H1 (cell line): ENCODE data around the gene ALK. TPM values are rescaled to one million over a fixed set of nuclear protein-coding genes. Genes with fewer than 3 reads are reported as not detected.
A peak's percentile ranks its signal among the peaks of the same experiment; 100 is the strongest.

Source experiments
- CTCF ChIA-PET: fragments of 300-600 bp; sonication (Branson Sonifier 250); formaldehyde crosslinking; loops from one replicate; lab custom pipeline; 2021; ENCODE audit not compliant: partially characterized antibody; lab: Charles Lee
- POLR2A ChIA-PET: fragments of 300-600 bp; sonication (Branson Sonifier 250); formaldehyde crosslinking; loops from one replicate; lab custom pipeline; 2021; ENCODE audit warnings: inconsistent platforms; ENCODE audit not compliant: partially characterized antibody; lab: Charles Lee
- DNase-seq, 2 experiments: peaks; one replicate each; pipeline versions ENCODE4 v3.0.0 to v3.0.0-alpha.2; 2010 to 2022; ENCODE audit warnings: low spot score in 2 of 2, low read depth in 1 of 2, mixed read lengths in 1 of 2
- FAIRE-seq: peaks from 2 replicates; lab custom pipeline; 2011; peaks lifted over from hg19 to GRCh38; lab: Jason Lieb, UNC
- H2AFZ ChIP-seq: 2 replicates; pipeline ENCODE4 v1.8.1; 2012; ENCODE audit warnings: low read length, inconsistent platforms
- H2AK5ac ChIP-seq: 2 replicates; pipeline ENCODE4 v1.6.1; 2013; ENCODE audit warnings: low read depth, low read length
- H2BK120ac ChIP-seq: replicated peaks from 2 replicates; pipeline ENCODE3; 2013; ENCODE audit warnings: low read depth, low read length, inconsistent platforms
- H2BK12ac ChIP-seq: 2 replicates; pipeline ENCODE4 v1.6.1; 2013; ENCODE audit warnings: low read depth, low read length
- H2BK15ac ChIP-seq: 2 replicates; pipeline ENCODE4 v1.6.1; 2013; ENCODE audit warnings: low read length
- H2BK20ac ChIP-seq: 2 replicates; pipeline ENCODE4 v1.6.1; 2013; ENCODE audit warnings: low read length
- H2BK5ac ChIP-seq: 2 replicates; pipeline ENCODE4 v1.6.1; 2013; ENCODE audit warnings: low read depth, low read length
- H3K14ac ChIP-seq: 2 replicates; pipeline ENCODE4 v1.6.1; 2013; ENCODE audit warnings: inconsistent platforms; ENCODE audit not compliant: insufficient read length
- H3K18ac ChIP-seq: 2 replicates; pipeline ENCODE4 v1.6.1; 2013; ENCODE audit warnings: low read length; ENCODE audit errors: extremely low read depth
- H3K23ac ChIP-seq: 2 replicates; pipeline ENCODE4 v1.6.1; 2013; ENCODE audit warnings: inconsistent platforms; ENCODE audit not compliant: insufficient read length
- H3K23me2 ChIP-seq: 2 replicates; pipeline ENCODE4 v1.6.1; 2013; ENCODE audit warnings: low read depth, low read length
- H3K27ac ChIP-seq: 2 replicates; pipeline ENCODE4 v1.6.1; 2011; ENCODE audit warnings: low read depth, low read length, inconsistent platforms
- H3K27me3 ChIP-seq, 4 experiments: replicated peaks in 1 of 4; 1 replicate in 1 of 4; 2 replicates in 3 of 4; pipeline versions ENCODE4 v1.6.1 to v1.8.1; 2011 to 2013; ENCODE audit warnings: low read length in 3 of 4, mild to moderate bottlenecking in 3 of 4, inconsistent platforms in 2 of 4, mixed read lengths in 2 of 4, moderate library complexity in 1 of 4; ENCODE audit not compliant: control insufficient read depth in 3 of 4, insufficient read depth in 3 of 4; ENCODE audit errors: extremely low read depth in 1 of 4
- H3K36me3 ChIP-seq, 4 experiments: 2 replicates each; pipeline versions ENCODE4 v1.6.1 to v1.8.1; 2011 to 2013; ENCODE audit warnings: mild to moderate bottlenecking in 4 of 4, low read length in 3 of 4, moderate library complexity in 2 of 4, control low read depth in 1 of 4, inconsistent platforms in 1 of 4; ENCODE audit not compliant: insufficient read depth in 4 of 4, control insufficient read depth in 2 of 4
- H3K4ac ChIP-seq: replicated peaks from 2 replicates; pipeline ENCODE3; 2013; ENCODE audit warnings: low read length, low read depth, mixed read lengths, inconsistent platforms; ENCODE audit not compliant: insufficient read length
- H3K4me1 ChIP-seq, 4 experiments: replicated peaks in 1 of 4; 1 replicate in 1 of 4; 2 replicates in 3 of 4; pipeline versions ENCODE4 v1.6.1 to v1.8.1; 2011 to 2013; ENCODE audit warnings: low read length in 3 of 4, inconsistent platforms in 2 of 4, mixed read lengths in 1 of 4; ENCODE audit not compliant: insufficient read depth in 4 of 4, control insufficient read depth in 3 of 4
- H3K4me2 ChIP-seq, 2 experiments: 2 replicates each; pipeline versions ENCODE4 v1.6.1 to v1.8.1; 2011 to 2013; ENCODE audit warnings: low read depth in 2 of 2, low read length in 2 of 2, control low read depth in 1 of 2, inconsistent platforms in 1 of 2, mild to moderate bottlenecking in 1 of 2; ENCODE audit not compliant: insufficient read depth in 1 of 2
- H3K4me3 ChIP-seq, 4 experiments: fragments of 200-600, 300-600 bp in 1 of 4; sonication (generic), shearing (Covaris generic), sonication (Bioruptor Twin) in 1 of 4; 2 replicates each; pipeline versions ENCODE4 v1.5.1 to v1.8.1; 2011 to 2016; ENCODE audit warnings: low read length in 4 of 4, low read depth in 3 of 4, control low read depth in 2 of 4, inconsistent platforms in 2 of 4, mild to moderate bottlenecking in 2 of 4, mixed read lengths in 1 of 4, moderate library complexity in 1 of 4; ENCODE audit not compliant: insufficient read depth in 2 of 4; ENCODE audit errors: extremely low read depth in 1 of 4
- H3K56ac ChIP-seq: replicated peaks from 2 replicates; pipeline ENCODE3; 2013; ENCODE audit warnings: low read depth, mild to moderate bottlenecking, mixed read lengths, low read length, inconsistent platforms; ENCODE audit not compliant: insufficient read length
- H3K79me1 ChIP-seq: 2 replicates; pipeline ENCODE4 v1.6.1; 2013; ENCODE audit warnings: low read depth, low read length, control low read depth
- H3K79me2 ChIP-seq, 2 experiments: 2 replicates each; pipeline versions ENCODE4 v1.6.1 to v1.8.1; 2012 to 2013; ENCODE audit warnings: low read length in 2 of 2, mild to moderate bottlenecking in 2 of 2, inconsistent platforms in 1 of 2; ENCODE audit not compliant: insufficient read depth in 2 of 2, control insufficient read depth in 1 of 2
- H3K9ac ChIP-seq, 4 experiments: replicated peaks in 1 of 4; 1 replicate in 1 of 4; 2 replicates in 3 of 4; pipeline versions ENCODE4 v1.6.1 to v1.8.1; 2011 to 2013; ENCODE audit warnings: low read depth in 3 of 4, low read length in 3 of 4, control low read depth in 2 of 4, mild to moderate bottlenecking in 2 of 4, moderate library complexity in 2 of 4, inconsistent platforms in 1 of 4; ENCODE audit errors: extremely low read depth in 1 of 4
- H3K9me3 ChIP-seq, 2 experiments: 2 replicates each; pipeline versions ENCODE4 v1.6.1 to v1.8.1; 2012 to 2013; ENCODE audit warnings: mild to moderate bottlenecking in 2 of 2, moderate library complexity in 2 of 2, control low read depth in 1 of 2, inconsistent platforms in 1 of 2, low read depth in 1 of 2, low read length in 1 of 2, mixed read lengths in 1 of 2; ENCODE audit not compliant: insufficient read depth in 2 of 2
- H4K20me1 ChIP-seq, 2 experiments: replicated peaks in 1 of 2; 2 replicates each; pipeline versions ENCODE3 to v1.8.1; 2011 to 2013; ENCODE audit warnings: inconsistent platforms in 2 of 2, low read length in 2 of 2, mild to moderate bottlenecking in 1 of 2; ENCODE audit not compliant: insufficient read depth in 2 of 2, control insufficient read depth in 1 of 2
- H4K5ac ChIP-seq: 2 replicates; pipeline ENCODE4 v1.6.1; 2013; ENCODE audit warnings: low read length, low read depth, mixed read lengths, inconsistent platforms; ENCODE audit not compliant: insufficient read length
- H4K8ac ChIP-seq: 2 replicates; pipeline ENCODE4 v1.8.0; 2013; ENCODE audit warnings: mild to moderate bottlenecking, moderate library complexity, low read length, inconsistent platforms; ENCODE audit not compliant: insufficient read depth; ENCODE audit errors: extremely low read depth
- H4K91ac ChIP-seq: replicated peaks from 2 replicates; pipeline ENCODE3; 2013; ENCODE audit warnings: low read length, mixed read lengths, inconsistent platforms; ENCODE audit not compliant: insufficient read length
- CEBPB ChIP-seq: IDR thresholded peaks from 2 replicates; pipeline ENCODE4 v1.6.1; 2012; ENCODE audit warnings: low read depth, low read length
- CREB1 ChIP-seq: IDR thresholded peaks from 2 replicates; pipeline ENCODE4 v1.6.1; 2012; ENCODE audit warnings: inconsistent platforms
- CTBP2 ChIP-seq: IDR thresholded peaks from 2 replicates; pipeline ENCODE4 v1.7.0; 2011; ENCODE audit warnings: borderline replicate concordance, mild to moderate bottlenecking, moderate library complexity, mixed read lengths, low read length; ENCODE audit not compliant: insufficient read depth, insufficient read length
- HDAC2 ChIP-seq, 2 experiments: fragments of 300-600 bp in 1 of 2; sonication (generic) in 1 of 2; IDR thresholded peaks; 2 replicates each; pipeline ENCODE4 v1.6.1; 2011 to 2012; ENCODE audit warnings: low read depth in 2 of 2, low read length in 2 of 2, mild to moderate bottlenecking in 2 of 2, moderate library complexity in 2 of 2, borderline replicate concordance in 1 of 2, inconsistent platforms in 1 of 2
- PHF8 ChIP-seq: fragments of 200-600 bp; sonication (generic); conservative IDR thresholded peaks from 2 replicates; pipeline ENCODE4 v1.7.1; 2012; ENCODE audit warnings: low read depth, mild to moderate bottlenecking, inconsistent platforms, low read length, moderate library complexity
- POU5F1 ChIP-seq: IDR thresholded peaks from 2 replicates; pipeline ENCODE4 v1.6.1; 2011; ENCODE audit warnings: low read depth, mild to moderate bottlenecking, low read length, moderate library complexity
- RBBP5 ChIP-seq: IDR thresholded peaks from 2 replicates; pipeline ENCODE4 v1.7.1; 2012; ENCODE audit warnings: low read depth, mild to moderate bottlenecking, inconsistent platforms, low read length, moderate library complexity, borderline replicate concordance
- RNF2 ChIP-seq: fragments of 200-900, 300-1000 bp; sonication (generic); IDR thresholded peaks from 2 replicates; pipeline ENCODE4 v1.7.1; 2016; ENCODE audit warnings: borderline replicate concordance, low read depth, mild to moderate bottlenecking, antibody characterized with exemption, low read length; ENCODE audit not compliant: poor library complexity, severe bottlenecking; ENCODE audit errors: missing control alignments
- SIRT6 ChIP-seq: IDR thresholded peaks from one replicate; pipeline ENCODE4 v1.7.1; 2012; ENCODE audit warnings: low read length, inconsistent platforms
- SP1 ChIP-seq: IDR thresholded peaks from 2 replicates; pipeline ENCODE4 v1.6.1; 2011; ENCODE audit warnings: low read depth, low read length
- TAF1 ChIP-seq: IDR thresholded peaks from 2 replicates; pipeline ENCODE4 v1.6.1; 2011; ENCODE audit warnings: mild to moderate bottlenecking, low read depth, low read length
- TEAD4 ChIP-seq: IDR thresholded peaks from 2 replicates; pipeline ENCODE4 v1.6.1; 2012; ENCODE audit warnings: low read depth, low read length, inconsistent platforms, mixed read lengths
- YY1 ChIP-seq: IDR thresholded peaks from 2 replicates; pipeline ENCODE4 v1.6.1; 2011; ENCODE audit warnings: low read depth, mild to moderate bottlenecking, low read length
- WGBS, 2 experiments: shearing (Covaris generic) in 1 of 2; methylation state at CpG; one replicate each; pipeline versions ENCODE4 v1.1.6 to v1.1.7; 2013 to 2015; ENCODE audit warnings: low lambda C conversion rate in 2 of 2, mixed read lengths in 2 of 2, inconsistent platforms in 1 of 2, low coverage in 1 of 2, missing lambda C conversion rate in 1 of 2; ENCODE audit not compliant: insufficient replicate concordance in 2 of 2, insufficient coverage in 1 of 2, insufficient read length in 1 of 2; ENCODE audit errors: extremely low coverage in 1 of 2, missing lambda C conversion rate in 1 of 2; 5-methylcytosine and 5-hydroxymethylcytosine counted together
- polyA plus RNA-seq, 7 experiments: library from polyadenylated mRNA; depleted of rRNA in 3 of 7; stranded (reverse) in 5 of 7; unstranded in 2 of 7; fragments of >200 nt in 5 of 7; fragments of 200-250 nt in 2 of 7; gene quantifications; 1 replicate in 5 of 7; 2 replicates in 1 of 7; 4 replicates in 1 of 7; pipeline versions ENCODE4 v1.2.1 to v1.2.3, GENCODE V29; 2011 to 2013; ENCODE audit warnings: missing spikeins in 2 of 7, mixed read lengths in 2 of 7
- total RNA-seq: library from RNA; stranded (reverse); fragmentation: NEBNext Ultra II Directional; extraction: Animal tissue kit (Norgen Biotek cat#: 25700); gene quantifications from 2 replicates; pipeline ENCODE4 v1.2.1, GENCODE V29; 2021

ALK gene
- total and polyA plus RNA-seq, 2 of the 8 experiments (the other 6 are each of a cell fraction or from before 2014, with no cell fraction given): 0.02 to 0.09 TPM

- no peak overlapping the region for H2AK5ac ChIP-seq
- H3K14ac ChIP-seq: no peak overlapping the region
- H3K79me1 ChIP-seq: no peaks in the 10 kb centered on the region
- H3K27ac ChIP-seq: no peak overlapping the region
- H3K4me2 ChIP-seq: no peak overlapping the region
- H3K79me2 ChIP-seq: no peaks in the 10 kb centered on the region
- no peaks in the 10 kb centered on the region for H4K20me1 ChIP-seq
- H3K4ac ChIP-seq: no peak overlapping the region
- H2AFZ ChIP-seq: no peak overlapping the region
- no peak overlapping the region for H2BK15ac ChIP-seq
- H3K56ac ChIP-seq: no peak overlapping the region
- POLR2A ChIA-PET: no interaction called here
- no peak overlapping the region for H3K9ac ChIP-seq
- H3K4me3 ChIP-seq: no peak overlapping the region
- H2BK20ac ChIP-seq: no peak overlapping the region
- H3K23ac ChIP-seq: no peak overlapping the region
- no peaks in the 10 kb centered on the region for H3K4me1 ChIP-seq
- peak in 1 of 2 experiments; percentile 6 for DNase-seq
- H3K36me3 ChIP-seq: no peaks in the 10 kb centered on the region
- H3K23me2 ChIP-seq: no peaks in the 10 kb centered on the region
- no peak overlapping the region for H2BK12ac ChIP-seq
- H4K8ac ChIP-seq: no peak overlapping the region
- no peaks in the 10 kb centered on the region for H3K27me3 ChIP-seq
- H4K5ac ChIP-seq: no peak overlapping the region
- no peak overlapping the region for H2BK120ac ChIP-seq
- no peak overlapping the region for H3K18ac ChIP-seq
- FAIRE-seq: no peak
- CTCF ChIA-PET: interaction anchor here (0.6 to 1.8 kb wide), 10 partner anchors 8 to 906 kb away, joined by 3 to 7 read pairs (median 4); no protein-coding TSS in a partner anchor
- WGBS, 2 experiments: 83% methylated on average over 3 of the region's 3 CpGs; no CpG with 5 or more reads in 1 of the 2 experiments
- H3K9me3 ChIP-seq: no peaks in the 10 kb centered on the region
- no peak overlapping the region for H2BK5ac ChIP-seq
- H4K91ac ChIP-seq: no peak overlapping the region
- TF ChIP-seq RNF2: no peak
- no peak for TF ChIP-seq YY1
- no peak for TF ChIP-seq SP1
- no peak for TF ChIP-seq RBBP5
- TF ChIP-seq HDAC2 (IDR thresholded peaks at IDR 0.05; ENCODE audit: borderline replicate concordance in 1 of 2, low read depth in 2 of 2, low read length in 2 of 2): no peak
- TF ChIP-seq CTBP2: no peak
- no peak for TF ChIP-seq POU5F1
- no peak for TF ChIP-seq CREB1
- TF ChIP-seq TEAD4: no peak
- TF ChIP-seq PHF8: no peak
- no peak for TF ChIP-seq CEBPB
- no peak for TF ChIP-seq SIRT6
- TF ChIP-seq TAF1: no peak
Observed at GRCh38 chr2:29207352-29208148, 713.8 kb downstream of the ALK start.
